MM.1S (cell line): ENCODE measurements around the gene PLIN4.

Experiments
- DNase-seq: peaks from one replicate; pipeline ENCODE4 v3.0.0-alpha.2; 2015
- H2AFZ ChIP-seq: fragments of 300-600 bp; sonication (generic); 2 replicates; pipeline ENCODE4 v1.6.0; 2016; ENCODE audit warnings: antibody characterized with exemption, low read length
- H3F3A ChIP-seq: fragments of 300-600 bp; sonication (generic); 2 replicates; pipeline ENCODE4 v1.6.1; 2016; ENCODE audit warnings: mild to moderate bottlenecking, antibody characterized with exemption, low read length, moderate library complexity, mixed read lengths; ENCODE audit not compliant: insufficient read depth
- H3K27ac ChIP-seq: fragments of 300-600 bp; sonication (generic); 2 replicates; pipeline ENCODE4 v1.5.1; 2016; ENCODE audit warnings: mild to moderate bottlenecking, low read length
- H3K27me3 ChIP-seq: fragments of 300-600 bp; sonication (generic); replicated peaks from 2 replicates; pipeline ENCODE4 v1.6.0; 2016; ENCODE audit warnings: low read length; ENCODE audit not compliant: insufficient read depth
- H3K36me3 ChIP-seq: fragments of 300-600 bp; sonication (generic); replicated peaks from 2 replicates; pipeline ENCODE4 v1.6.1; 2016; ENCODE audit warnings: mild to moderate bottlenecking, low read length, mixed read lengths; ENCODE audit not compliant: insufficient read depth
- H3K4me1 ChIP-seq: fragments of 300-600 bp; sonication (generic); 2 replicates; pipeline ENCODE4 v1.6.1; 2016; ENCODE audit warnings: low read length, mixed read lengths
- H3K4me2 ChIP-seq: fragments of 300-600 bp; sonication (generic); 2 replicates; pipeline ENCODE4 v1.6.0; 2016; ENCODE audit warnings: low read depth, low read length
- H3K4me3 ChIP-seq: fragments of 300-600 bp; sonication (generic); 2 replicates; pipeline ENCODE4 v1.5.1; 2016; ENCODE audit warnings: low read length, mixed read lengths
- H3K79me2 ChIP-seq: fragments of 300-600 bp; sonication (generic); 2 replicates; pipeline ENCODE4 v1.6.1; 2016; ENCODE audit warnings: mixed run types, low read length, mixed read lengths
- H3K9ac ChIP-seq: fragments of 300-600 bp; sonication (generic); 2 replicates; pipeline ENCODE4 v1.6.1; 2016; ENCODE audit warnings: low read length, mixed read lengths
- H3K9me2 ChIP-seq: fragments of 300-600 bp; sonication (generic); replicated peaks from 2 replicates; pipeline ENCODE4 v1.6.1; 2016; ENCODE audit warnings: mild to moderate bottlenecking, low read length, mixed read lengths; ENCODE audit not compliant: insufficient read depth
- H3K9me3 ChIP-seq: fragments of 300-600 bp; sonication (generic); replicated peaks from 2 replicates; pipeline ENCODE4 v1.6.1; 2016; ENCODE audit warnings: mild to moderate bottlenecking, low read length, mixed read lengths; ENCODE audit not compliant: insufficient read depth
- H4K20me1 ChIP-seq: fragments of 300-600 bp; sonication (generic); 2 replicates; pipeline ENCODE4 v1.6.1; 2016; ENCODE audit warnings: mild to moderate bottlenecking, low read length, moderate library complexity, mixed read lengths; ENCODE audit not compliant: insufficient read depth
- CTCF ChIP-seq: fragments of 300-600 bp; sonication (generic); IDR thresholded peaks from 2 replicates; pipeline ENCODE4 v1.5.1; 2016; ENCODE audit warnings: antibody characterized with exemption, low read length, mixed read lengths
- EZH2 ChIP-seq: fragments of 300-600 bp; sonication (generic); optimal IDR thresholded peaks from 2 replicates; pipeline ENCODE3; 2017; ENCODE audit warnings: low read depth, mild to moderate bottlenecking, antibody characterized with exemption, low read length, mixed read lengths
- EZH2phosphoT487 ChIP-seq: fragments of 300-600 bp; sonication (generic); IDR thresholded peaks from 2 replicates; pipeline ENCODE4 v1.6.1; 2018; ENCODE audit warnings: antibody characterized with exemption, low read length

Gene PLIN4

GRCh38 chr19:4477034-4477801, 41.1 kb downstream of the PLIN4 start:
- no peak for DNase-seq
- Histone ChIP-seq H3K4me3 (no peak overlapping the region), H3K79me2 (peaks cover 31% of the 10 kb centered on the region)

DNA sequence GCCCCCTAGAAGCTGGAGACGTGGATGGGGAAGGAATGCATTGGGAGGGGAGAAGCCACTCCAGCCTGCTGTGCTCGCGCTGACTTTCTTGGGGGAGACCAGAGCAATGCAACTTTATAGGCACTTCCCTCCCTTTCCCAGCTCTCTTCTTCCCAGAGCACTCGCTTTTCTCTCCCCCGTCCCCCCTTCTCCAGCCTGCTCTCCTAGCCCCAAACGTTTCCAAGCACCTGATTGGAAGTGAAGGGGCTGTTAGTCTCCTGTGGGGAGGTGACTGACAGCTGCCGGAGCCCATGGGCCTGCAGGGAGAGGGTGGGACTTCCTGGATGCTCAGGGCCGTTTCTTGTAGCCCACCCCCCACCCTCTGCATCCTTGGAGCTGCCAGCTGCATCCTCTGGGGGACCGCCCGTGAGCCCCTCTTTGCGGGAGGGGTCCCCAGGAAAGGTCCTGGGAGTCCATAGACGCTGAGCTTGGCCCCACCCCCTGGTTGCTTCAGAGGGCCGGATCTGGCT, 43.7 kb downstream of the PLIN4 start:
- H3F3A ChIP-seq, result peaks cover 5% of the 10 kb centered on the region; the same call in 1 of the 2 replicates
- H3K4me2 ChIP-seq, result no peak overlapping the region
- peaks cover 31% of the 10 kb centered on the region for H3K79me2 ChIP-seq
- no peaks in the 10 kb centered on the region for H3K9me2 ChIP-seq
- no peak overlapping the region for H3K27ac ChIP-seq
- no peaks in the 10 kb centered on the region for H4K20me1 ChIP-seq
- H3K4me3 ChIP-seq, result no peak overlapping the region
- H3K27me3 ChIP-seq, result no peaks in the 10 kb centered on the region
- no peak for DNase-seq
- no peaks in the 10 kb centered on the region for H3K36me3 ChIP-seq
- H2AFZ ChIP-seq, result no peak overlapping the region
- TF ChIP-seq EZH2 (no peak), EZH2phosphoT487 (no peak), CTCF (no peak)
- no peaks in the 10 kb centered on the region for H3K9me3 ChIP-seq
- 0 out of 2 replicates have a peak, but pooled peaks cover 4% of the 10 kb centered on the region for H3K4me1 ChIP-seq
- H3K9ac ChIP-seq, result no peak overlapping the region

More at GRCh38 chr19:4477034-4477801, 41.1 kb downstream of the PLIN4 start:
- no peaks in the 10 kb centered on the region for H3K9me3 ChIP-seq
- no peak overlapping the region for H3K9ac ChIP-seq
- H3K36me3 ChIP-seq, result no peaks in the 10 kb centered on the region
- H3K27ac ChIP-seq, result no peak overlapping the region
- H3K27me3 ChIP-seq, result no peaks in the 10 kb centered on the region
- H4K20me1 ChIP-seq, result no peaks in the 10 kb centered on the region
- H3F3A ChIP-seq, result no peaks in the 10 kb centered on the region
- no peaks in the 10 kb centered on the region for H3K9me2 ChIP-seq
- H2AFZ ChIP-seq, result no peak overlapping the region
- 0 out of 2 replicates have a peak, but pooled peaks cover 4% of the 10 kb centered on the region for H3K4me1 ChIP-seq
- TF ChIP-seq EZH2phosphoT487 (no peak), EZH2 (no peak), CTCF (no peak)
- no peak overlapping the region for H3K4me2 ChIP-seq

DNA sequence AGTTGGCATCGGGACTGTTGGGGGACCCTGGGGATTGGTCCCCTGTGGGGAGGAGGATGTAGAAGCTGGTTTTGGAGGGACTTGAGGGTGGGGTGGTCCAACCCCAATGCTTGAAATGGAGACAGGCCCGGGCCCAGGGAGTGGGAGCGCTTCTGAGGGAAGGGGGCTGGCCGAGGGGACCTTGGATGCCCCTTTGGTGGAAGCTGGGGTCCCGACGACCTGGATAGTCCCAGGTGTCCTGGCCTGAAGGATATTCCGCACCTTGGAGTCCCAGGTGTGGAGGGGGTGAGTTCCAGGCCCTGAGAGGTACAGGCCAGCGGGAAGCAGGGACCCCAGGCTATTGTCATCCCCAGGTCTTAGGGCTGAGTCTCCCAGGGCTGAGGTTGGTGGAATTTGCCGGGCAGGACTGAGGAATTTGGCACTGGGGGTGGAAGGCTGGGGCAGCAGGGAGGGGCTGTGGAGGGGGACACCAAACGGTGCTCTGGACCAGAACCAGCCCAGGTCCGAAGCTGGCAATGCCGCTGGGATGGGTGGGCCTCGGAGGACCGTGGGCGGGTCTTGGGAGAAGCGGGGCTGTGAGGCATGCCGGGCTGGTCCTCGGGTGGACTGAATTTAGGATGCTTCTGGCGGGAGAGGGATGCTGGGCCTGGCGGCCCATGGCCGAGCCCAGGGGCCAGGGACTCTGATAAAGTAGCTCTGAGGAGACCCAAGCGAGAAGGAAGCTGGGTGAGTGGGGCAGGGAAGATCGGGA, 44.3 kb downstream of the PLIN4 start:
- no peaks in the 10 kb centered on the region for H3K9me3 ChIP-seq
- no peak overlapping the region for H3K27ac ChIP-seq
- 0 out of 2 replicates have a peak, but pooled peaks cover 4% of the 10 kb centered on the region for H3K4me1 ChIP-seq
- H4K20me1 ChIP-seq, result no peaks in the 10 kb centered on the region
- H3K4me2 ChIP-seq, result no peak overlapping the region
- H3K9ac ChIP-seq, result no peak overlapping the region
- no peak overlapping the region for H3K4me3 ChIP-seq
- no peak for TF ChIP-seq EZH2phosphoT487
- TF ChIP-seq CTCF, result no peak
- no peak for TF ChIP-seq EZH2
- H3F3A ChIP-seq, result peaks cover 5% of the 10 kb centered on the region; the same call in 1 of the 2 replicates
- peaks cover 31% of the 10 kb centered on the region for H3K79me2 ChIP-seq
- no peaks in the 10 kb centered on the region for H3K36me3 ChIP-seq
- DNase-seq, result no peak
- no peaks in the 10 kb centered on the region for H3K27me3 ChIP-seq
- no peak overlapping the region for H2AFZ ChIP-seq
- H3K9me2 ChIP-seq, result no peaks in the 10 kb centered on the region
